Breast epithelium (tissue), 3 donors: ENCODE results near the gene SEC11A. TPM values are rescaled to one million over a fixed set of nuclear protein-coding genes. Genes with fewer than 3 reads are reported as not detected.

Experiments
- total RNA-seq, 3 donors: library from RNA; depleted of rRNA; stranded (reverse); fragments of >200 nt; gene quantifications; one replicate each; pipeline ENCODE4 v1.1.0, GENCODE V29; 2016

The SEC11A gene
- total RNA-seq, 3 donors from 2014 or later, result 121 to 188 (median 122) TPM

Other genes with a start within 250 kb of the SEC11A start
- 10 to 100 TPM in 2 of 3 donors, 1 to 10 TPM in 1; 7.8 to 14.8 (median 14.4) TPM for gene ZSCAN2, start 115.1 kb downstream of the SEC11A start, total RNA-seq
- gene WDR73, start 61.9 kb downstream of the SEC11A start, total RNA-seq, result 10 to 100 TPM; 13.8 to 35.0 (median 30.8) TPM
- gene NMB, start 57.9 kb downstream of the SEC11A start, total RNA-seq, result 10 to 100 TPM; 13.8 to 26.9 (median 15.7) TPM
- 10 to 100 TPM; 14.1 to 18.4 (median 18.2) TPM for gene ZNF592, start 32.5 kb upstream of the SEC11A start, total RNA-seq
- 1 to 10 TPM; 1.6 to 3.4 (median 2.6) TPM for gene ALPK3, start 101.2 kb upstream of the SEC11A start, total RNA-seq
- under 1 TPM in 1 of 3 donors, not detected in 2; 0.59 TPM for gene SLC28A1, start 168.5 kb upstream of the SEC11A start, total RNA-seq